ENCODE data around the gene MS4A14.

- no peak for TF ChIP-seq POLR2A (IDR thresholded peaks at IDR 0.05; ENCODE audit: extremely low read depth, insufficient read length)
- TF ChIP-seq CTCF (IDR thresholded peaks at IDR 0.05; ENCODE audit: low read depth, low read length), result no peak
- no peak for TF ChIP-seq MAX (IDR thresholded peaks at IDR 0.05; ENCODE audit: low read depth, low read length)
- no peak for TF ChIP-seq MYC (IDR thresholded peaks at IDR 0.05; ENCODE audit: low read depth, low read length)
Observed at GRCh38 chr11:60349990-60350389, 46.3 kb upstream of the MS4A14 start.
